ENCODE measurements around the gene DLEU7.

DLEU7 gene

GRCh38 chr13:50842990-50843256 lies 569 bp downstream of the DLEU7 start:
- no peak for DNase-seq (ENCODE audit: low read depth, low spot score)

- DNase-seq (ENCODE audit: low read depth, low spot score) = no peak
Measured at GRCh38 chr13:50842251-50842989, 1.1 kb downstream of the DLEU7 start.

GRCh38 chr13:50841786-50842185 lies 1.7 kb downstream of the DLEU7 start:
- DNase-seq (ENCODE audit: low read depth, low spot score) = no peak

GRCh38 chr13:50840284-50840683 lies 3.2 kb downstream of the DLEU7 start:
- no peak for DNase-seq (ENCODE audit: low read depth, low spot score)

- no peak for DNase-seq (ENCODE audit: low read depth, low spot score)
Measured at GRCh38 chr13:50839828-50840227, 3.7 kb downstream of the DLEU7 start.

GRCh38 chr13:50838701-50839100 lies 4.8 kb downstream of the DLEU7 start:
- no peak for DNase-seq (ENCODE audit: low read depth, low spot score)

GRCh38 chr13:50838031-50838430 lies 5.5 kb downstream of the DLEU7 start:
- no peak for DNase-seq (ENCODE audit: low read depth, low spot score)

- DNase-seq (ENCODE audit: low read depth, low spot score) = no peak
Measured at GRCh38 chr13:50831512-50831911, 12.0 kb downstream of the DLEU7 start.

- DNase-seq (ENCODE audit: low read depth, low spot score) = no peak
Measured at GRCh38 chr13:50829896-50830295, 13.6 kb downstream of the DLEU7 start.

GRCh38 chr13:50829226-50829625 lies 14.3 kb downstream of the DLEU7 start:
- DNase-seq (ENCODE audit: low read depth, low spot score) = no peak

GRCh38 chr13:50826035-50826434 lies 17.5 kb downstream of the DLEU7 start:
- DNase-seq (ENCODE audit: low read depth, low spot score) = no peak

- no peak for DNase-seq (ENCODE audit: low read depth, low spot score)
Measured at GRCh38 chr13:50812242-50812641, 31.2 kb downstream of the DLEU7 start.

GRCh38 chr13:50810998-50811397 lies 32.5 kb downstream of the DLEU7 start:
- no peak for DNase-seq (ENCODE audit: low read depth, low spot score)

- DNase-seq (ENCODE audit: low read depth, low spot score) = no peak
Measured at GRCh38 chr13:50810468-50810867, 33.0 kb downstream of the DLEU7 start.

- DNase-seq (ENCODE audit: low read depth, low spot score) = no peak
Measured at GRCh38 chr13:50809133-50810090, 34.1 kb downstream of the DLEU7 start.

- no peak for DNase-seq (ENCODE audit: low read depth, low spot score)
Measured at GRCh38 chr13:50805805-50806204, 37.7 kb downstream of the DLEU7 start.

GRCh38 chr13:50801087-50801931 lies 42.2 kb downstream of the DLEU7 start:
- peak; percentile 24 for DNase-seq (ENCODE audit: low read depth, low spot score)

- DNase-seq (ENCODE audit: low read depth, low spot score) = no peak
Measured at GRCh38 chr13:50800091-50800739, 43.3 kb downstream of the DLEU7 start.

GRCh38 chr13:50798923-50799322 lies 44.6 kb downstream of the DLEU7 start:
- DNase-seq (ENCODE audit: low read depth, low spot score) = no peak

- peak; percentile 22 for DNase-seq (ENCODE audit: low read depth, low spot score)
Measured at GRCh38 chr13:50797091-50797490, 46.4 kb downstream of the DLEU7 start.

GRCh38 chr13:50796463-50796862 lies 47.0 kb downstream of the DLEU7 start:
- DNase-seq (ENCODE audit: low read depth, low spot score) = no peak

- DNase-seq (ENCODE audit: low read depth, low spot score) = no peak
Measured at GRCh38 chr13:50794226-50794625, 49.3 kb downstream of the DLEU7 start.

Data from brain pericyte (primary cell).